NCI-H146 (cell line): ENCODE measurements around the gene COL6A2.

ENCODE experiments used
- DNase-seq: peaks from one replicate; lab custom pipeline; 2025; lab: John Stamatoyannopoulos, UW

COL6A2 gene

DNA sequence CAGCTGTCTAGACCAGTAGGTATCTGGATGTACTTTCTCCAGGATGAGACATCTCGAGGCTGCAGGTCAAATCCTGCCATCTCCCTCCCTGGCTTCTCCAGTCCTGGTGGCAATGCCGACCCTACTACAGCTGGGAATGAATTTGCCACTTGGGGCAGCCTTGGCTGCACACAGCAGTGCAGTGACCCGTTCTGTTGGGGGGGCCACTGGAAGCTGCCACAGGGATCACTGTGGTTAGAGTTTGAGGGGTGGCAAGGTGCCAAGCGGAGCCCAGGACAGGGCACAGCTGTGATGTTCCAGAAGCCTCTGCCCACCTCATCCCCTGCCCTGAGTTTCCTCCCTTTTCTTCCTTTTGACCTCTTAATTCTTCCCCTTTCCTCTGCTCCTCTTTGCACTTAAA, 17.1 kb downstream of the COL6A2 start:
- DNase-seq = no peak

DNA sequence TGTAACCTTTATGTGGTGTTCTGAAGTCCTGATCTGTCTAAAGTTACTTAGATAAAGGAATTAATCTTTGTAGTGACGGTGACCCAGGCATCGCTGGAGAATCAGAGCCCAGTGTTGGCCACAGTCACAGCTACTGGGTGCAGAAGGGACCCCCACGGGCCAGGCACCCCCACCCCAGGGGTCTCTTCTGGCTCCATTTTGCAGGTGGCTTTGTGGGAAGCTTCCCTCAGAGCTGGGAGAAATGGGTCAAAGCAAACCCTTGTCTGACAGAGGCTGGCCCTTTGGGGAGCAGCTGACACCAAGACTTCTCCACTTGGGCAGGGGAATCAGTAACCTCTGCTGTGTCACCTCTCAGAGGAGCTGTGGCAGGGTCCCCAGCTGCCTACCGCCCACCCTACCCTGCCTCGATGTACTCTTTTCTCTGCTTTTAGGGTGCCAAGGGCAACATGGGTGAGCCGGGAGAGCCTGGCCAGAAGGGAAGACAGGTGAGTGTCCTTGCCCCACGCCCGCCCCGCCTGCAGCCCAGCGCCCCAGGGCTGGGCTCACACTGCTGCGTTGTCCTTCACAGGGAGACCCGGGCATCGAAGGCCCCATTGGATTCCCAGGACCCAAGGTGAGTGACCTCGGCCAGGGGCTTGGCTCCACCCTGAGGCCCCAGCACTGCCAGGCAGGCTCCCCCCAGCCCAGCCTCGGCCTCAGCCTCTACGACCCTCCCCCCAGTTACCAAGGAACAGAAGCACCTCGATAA, 17.7 kb downstream of the COL6A2 start:
- no peak for DNase-seq

DNA sequence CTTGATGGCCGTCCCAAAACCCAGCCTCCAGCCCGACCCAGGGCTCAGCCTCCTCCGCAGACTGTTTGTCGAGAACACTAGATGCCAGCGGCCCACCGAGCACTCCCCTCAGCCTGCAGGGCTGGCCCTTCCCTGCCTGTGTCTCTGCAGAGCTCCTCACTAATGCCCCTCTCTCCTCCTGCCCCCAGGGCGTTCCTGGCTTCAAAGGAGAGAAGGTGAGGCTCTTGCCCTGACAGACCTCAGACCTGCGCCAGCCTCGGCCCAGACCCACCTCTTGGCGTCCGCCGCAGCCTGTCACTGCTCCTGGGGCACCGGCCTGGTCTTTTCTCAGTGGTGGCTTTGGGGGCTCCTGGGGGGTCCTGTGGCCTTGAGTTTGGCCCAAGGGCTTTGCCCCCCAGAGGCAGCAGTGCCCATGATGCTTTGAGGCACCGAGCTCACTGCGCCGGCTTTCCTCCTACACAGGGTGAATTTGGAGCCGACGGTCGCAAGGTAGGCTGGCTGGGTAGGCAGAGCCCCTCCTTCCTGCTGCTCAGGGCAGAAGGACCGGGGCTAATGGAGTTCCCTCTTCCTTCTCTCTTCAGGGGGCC, 18.4 kb downstream of the COL6A2 start:
- DNase-seq = no peak

DNA sequence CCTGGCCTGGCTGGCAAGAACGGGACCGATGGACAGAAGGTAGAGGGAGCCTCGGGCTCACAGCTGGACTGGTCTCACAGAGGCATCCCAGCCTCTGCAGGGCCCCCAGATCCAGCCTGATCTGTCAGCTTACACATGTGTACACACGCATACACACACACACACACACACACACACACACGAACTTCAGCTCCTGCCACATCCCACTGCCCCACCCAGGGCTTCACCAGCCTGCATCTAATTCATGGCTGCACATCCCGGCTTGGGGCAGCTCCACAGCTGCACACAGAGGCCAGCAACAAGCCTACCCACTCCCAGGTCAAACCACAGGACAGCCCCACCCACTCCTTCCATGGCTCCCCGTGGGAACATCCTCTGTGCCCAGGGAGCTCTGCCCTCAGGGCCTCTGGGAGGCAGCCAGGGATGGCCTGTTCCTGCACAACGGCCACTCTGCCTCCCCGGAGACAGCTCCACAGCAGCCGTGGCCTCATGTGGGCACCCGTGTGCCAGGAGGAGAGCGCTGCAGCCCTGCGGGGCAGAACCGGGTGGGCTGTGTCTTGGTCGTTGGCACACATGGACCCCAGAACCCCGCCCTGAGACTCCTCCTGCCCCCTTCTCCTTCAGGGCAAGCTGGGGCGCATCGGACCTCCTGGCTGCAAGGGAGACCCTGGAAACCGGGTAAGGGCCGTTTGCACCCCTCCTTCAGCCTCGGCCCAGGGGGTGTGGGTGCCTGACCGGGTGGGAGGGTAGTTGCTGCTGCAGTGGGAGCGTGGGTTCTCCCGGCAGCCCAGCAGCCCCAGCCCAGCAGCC, 19.1 kb downstream of the COL6A2 start:
- no peak for DNase-seq

DNA sequence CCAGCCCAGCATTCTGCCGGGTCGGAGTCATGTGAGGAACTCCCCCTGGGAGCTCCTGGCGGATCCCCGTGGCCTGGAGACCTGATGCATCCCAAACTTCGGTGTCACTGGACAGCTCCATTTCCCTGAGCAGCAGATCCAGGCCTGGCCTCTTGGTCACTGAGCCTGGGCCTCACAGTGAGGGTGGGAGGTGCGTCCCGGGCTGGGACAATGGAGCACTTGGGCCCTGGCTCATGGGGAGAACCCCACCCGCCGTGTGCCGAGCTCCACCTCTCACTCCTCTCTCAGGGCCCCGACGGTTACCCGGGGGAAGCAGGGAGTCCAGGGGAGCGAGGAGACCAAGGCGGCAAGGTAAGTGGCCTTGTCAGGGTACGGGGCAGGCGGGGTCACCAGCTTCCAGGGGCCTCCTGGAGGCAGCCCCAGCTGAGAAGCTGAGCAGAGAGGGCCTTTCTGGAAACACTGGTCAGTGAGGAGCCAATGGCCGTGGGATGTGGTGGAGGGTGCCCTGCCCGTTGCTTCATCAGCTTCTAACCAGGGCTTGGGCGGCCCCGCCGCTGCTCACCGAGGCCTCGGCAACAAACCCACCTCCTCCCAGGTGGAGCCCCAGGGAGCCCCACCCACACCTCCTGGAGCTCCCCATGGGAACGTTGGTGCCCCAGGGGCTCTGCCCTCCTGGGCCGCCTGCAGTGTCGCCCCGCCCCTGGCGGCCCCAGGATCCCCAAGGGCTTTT, 19.8 kb downstream of the COL6A2 start:
- DNase-seq = no peak

DNA sequence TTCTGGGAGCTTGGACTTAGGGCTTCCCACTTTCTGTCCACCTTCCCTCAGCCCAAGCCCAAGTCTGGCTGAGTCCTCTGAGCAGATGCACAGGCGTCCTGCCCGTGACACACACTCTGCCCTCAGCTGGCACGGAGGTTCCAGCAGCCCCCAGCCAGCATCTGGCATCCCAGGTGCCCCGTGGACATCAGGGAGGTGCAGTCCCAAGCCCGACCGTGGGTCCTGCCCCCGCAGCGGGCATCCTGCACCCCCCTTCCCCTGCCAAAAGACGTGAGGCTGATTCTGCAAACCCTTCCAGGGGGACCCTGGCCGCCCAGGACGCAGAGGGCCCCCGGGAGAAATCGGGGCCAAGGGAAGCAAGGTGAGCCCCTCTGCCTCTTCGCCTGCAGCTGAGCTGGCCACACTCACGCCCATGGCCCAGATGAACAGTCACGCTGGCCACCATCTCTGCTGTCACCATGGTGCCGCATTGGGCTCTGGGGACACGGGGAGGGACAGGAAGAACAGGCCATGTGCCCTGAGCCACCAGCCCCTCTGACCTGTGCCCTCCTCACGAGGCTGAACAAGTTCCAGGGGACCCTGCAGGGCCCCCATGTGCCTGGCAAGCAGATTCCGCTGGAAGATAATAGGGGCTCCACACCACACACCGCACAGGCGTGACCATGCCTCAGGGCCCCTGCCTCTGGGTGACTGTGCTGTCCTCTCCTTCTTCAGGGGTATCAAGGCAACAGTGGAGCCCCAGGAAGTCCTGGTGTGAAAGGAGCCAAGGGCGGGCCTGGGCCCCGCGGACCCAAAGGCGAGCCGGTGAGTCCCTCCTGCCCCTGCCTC, 20.6 kb downstream of the COL6A2 start:
- DNase-seq = no peak

DNA sequence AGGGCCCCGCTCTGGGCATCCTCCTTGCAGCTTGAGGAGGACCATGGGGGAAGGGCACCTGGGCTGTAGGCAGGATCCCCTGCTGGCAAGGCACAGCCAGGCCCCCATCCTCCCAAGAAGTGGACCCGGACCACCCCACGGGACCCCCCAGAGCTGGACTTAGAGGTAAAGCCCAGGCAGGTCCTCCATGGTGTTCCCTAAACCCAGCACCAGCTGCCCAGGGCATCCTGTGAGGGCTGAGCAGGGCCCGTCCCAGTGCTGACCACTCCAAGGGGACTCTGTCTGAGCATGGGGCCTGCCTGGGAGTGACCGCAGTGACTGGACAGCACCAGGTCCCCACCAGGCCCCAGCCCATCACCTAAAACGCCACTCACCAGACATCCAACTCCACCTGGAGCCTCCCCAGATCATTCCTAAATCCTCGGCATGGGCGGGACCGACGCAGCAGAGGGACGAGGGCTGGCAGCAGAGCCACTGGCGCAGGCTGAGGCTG, 21.3 kb downstream of the COL6A2 start:
- DNase-seq = no peak

DNA sequence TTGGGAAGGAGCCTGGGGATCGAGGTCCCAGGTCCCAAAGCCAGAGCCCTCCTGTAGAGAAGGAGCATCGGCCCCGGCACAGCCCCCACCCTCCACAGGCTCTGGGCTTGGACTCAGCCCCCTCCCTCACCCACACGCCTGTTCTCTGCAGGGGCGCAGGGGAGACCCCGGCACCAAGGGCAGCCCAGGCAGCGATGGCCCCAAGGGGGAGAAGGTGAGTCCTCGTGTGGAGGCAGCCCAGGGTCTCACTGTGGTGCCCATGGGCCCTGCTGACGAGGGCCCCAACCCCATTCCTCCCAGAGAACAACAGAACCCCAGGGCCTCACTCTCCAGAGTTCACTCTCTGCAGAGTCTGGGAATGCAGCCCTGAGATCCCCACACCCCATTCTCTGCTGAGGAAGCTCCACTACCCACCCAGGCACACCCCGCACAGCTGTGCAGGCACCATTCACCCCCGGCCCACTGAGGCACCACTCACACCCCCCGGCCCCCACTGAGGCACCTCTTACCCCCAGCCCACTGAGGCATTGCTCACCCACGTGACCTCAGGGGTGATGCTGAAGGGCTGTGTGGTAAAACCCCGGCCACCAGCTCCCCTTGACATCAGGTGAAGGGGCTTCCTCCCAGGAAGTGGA, 21.8 kb downstream of the COL6A2 start:
- DNase-seq = no peak

DNA sequence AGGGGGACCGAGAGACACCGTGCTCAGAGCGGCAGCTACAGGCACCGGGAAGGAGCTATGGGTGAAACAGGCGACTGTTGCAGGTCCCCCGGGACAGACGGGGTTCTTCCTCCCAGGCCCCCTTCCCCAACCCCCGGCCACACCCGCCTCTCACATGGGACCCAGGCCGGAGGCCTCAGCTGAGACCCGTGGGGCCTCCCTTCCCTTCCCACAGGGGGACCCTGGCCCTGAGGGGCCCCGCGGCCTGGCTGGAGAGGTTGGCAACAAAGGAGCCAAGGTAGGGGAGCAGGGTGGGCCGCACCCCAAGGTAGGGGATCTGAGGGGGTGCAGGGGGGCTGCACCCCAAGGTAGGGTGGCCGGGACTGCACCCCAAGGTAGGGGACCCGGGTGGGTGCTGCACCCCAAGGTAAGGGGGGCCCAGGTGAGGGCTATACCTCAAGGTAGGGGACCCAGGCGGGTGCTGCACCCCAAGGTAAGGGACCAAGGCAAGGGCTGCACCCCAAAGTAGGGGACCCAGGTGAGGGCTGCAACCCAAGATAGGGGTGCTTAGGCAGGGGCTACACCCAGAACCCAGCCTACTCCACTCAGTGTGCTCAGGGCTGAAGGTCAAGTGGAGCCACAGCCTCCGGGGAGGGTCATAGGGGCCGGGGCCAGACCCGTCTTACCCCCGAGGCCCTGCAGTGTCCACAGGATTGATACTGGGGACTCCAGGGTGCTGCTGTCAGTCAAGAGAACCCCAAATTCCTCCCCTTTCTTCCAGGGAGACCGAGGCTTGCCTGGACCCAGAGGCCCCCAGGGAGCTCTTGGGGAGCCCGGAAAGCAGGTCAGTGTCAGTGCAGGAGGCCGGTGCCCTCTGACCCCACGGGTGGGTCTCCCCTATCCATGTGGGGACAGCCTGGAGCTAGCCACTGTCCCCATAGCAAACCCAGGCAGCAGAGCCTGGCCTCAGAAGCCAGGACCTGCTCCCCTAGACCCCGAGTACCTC, 22.7 kb downstream of the COL6A2 start:
- DNase-seq = no peak

DNA sequence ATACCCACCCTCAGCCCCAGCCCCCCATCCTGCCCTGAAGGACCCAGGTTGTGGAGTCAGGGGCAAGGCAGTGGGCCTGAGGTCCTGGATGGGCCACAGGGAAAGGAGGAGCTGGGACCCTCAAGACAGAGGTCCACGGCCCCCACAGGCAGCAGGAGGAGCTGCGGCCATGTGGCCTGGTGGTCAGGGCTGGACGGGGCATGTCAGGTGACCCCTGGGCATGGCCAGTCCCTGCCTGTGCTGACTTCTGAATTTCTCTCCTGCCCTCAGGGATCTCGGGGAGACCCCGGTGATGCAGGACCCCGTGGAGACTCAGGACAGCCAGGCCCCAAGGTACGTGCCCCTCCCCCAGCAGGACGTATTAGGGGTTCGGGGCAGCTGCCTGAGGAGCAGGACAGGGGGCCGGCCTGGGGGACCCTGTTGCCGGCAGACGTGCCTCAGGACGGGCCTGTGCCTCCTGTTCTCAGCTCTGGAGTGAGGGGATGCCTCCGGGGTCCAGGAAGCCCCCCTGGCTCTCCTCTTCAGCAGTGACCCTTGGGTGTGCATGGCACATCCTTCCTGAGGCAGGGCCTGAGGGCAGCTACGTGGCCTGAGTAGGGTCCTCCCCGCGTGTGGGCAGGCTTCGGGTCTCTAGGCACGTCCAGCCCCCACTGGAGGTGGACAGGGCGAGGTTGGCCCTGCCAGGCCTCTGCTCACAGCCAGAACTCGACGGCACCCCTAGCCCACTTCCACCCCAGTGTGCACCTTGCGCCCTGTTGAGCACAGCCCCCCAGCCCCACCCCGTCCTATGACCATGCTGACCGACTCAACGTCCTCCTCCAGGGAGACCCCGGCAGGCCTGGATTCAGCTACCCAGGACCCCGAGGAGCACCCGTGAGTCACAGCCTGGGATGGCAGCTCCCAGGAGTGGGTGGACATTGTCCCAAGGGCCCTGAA, 23.6 kb downstream of the COL6A2 start:
- DNase-seq = no peak

DNA sequence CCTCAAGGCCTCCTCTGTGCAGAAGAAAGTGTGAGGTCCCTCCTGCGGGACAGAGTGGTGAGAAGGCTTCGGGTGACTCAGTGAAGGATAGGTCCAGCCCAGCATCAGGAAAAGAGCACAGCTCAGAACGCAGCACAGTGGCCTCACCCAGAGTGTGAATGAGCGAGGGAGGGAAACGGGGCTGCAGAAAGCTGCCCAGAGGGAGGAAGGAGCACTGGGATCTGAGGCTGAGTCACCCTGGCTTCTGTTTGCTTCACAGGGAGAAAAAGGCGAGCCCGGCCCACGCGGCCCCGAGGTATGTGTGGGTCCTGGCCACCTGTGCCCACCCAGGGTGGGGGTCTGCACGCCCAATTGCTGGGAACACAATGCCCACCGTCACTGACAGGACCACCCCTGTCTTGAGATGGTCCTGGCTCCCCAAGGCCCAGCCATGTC, 24.3 kb downstream of the COL6A2 start:
- DNase-seq = no peak

DNA sequence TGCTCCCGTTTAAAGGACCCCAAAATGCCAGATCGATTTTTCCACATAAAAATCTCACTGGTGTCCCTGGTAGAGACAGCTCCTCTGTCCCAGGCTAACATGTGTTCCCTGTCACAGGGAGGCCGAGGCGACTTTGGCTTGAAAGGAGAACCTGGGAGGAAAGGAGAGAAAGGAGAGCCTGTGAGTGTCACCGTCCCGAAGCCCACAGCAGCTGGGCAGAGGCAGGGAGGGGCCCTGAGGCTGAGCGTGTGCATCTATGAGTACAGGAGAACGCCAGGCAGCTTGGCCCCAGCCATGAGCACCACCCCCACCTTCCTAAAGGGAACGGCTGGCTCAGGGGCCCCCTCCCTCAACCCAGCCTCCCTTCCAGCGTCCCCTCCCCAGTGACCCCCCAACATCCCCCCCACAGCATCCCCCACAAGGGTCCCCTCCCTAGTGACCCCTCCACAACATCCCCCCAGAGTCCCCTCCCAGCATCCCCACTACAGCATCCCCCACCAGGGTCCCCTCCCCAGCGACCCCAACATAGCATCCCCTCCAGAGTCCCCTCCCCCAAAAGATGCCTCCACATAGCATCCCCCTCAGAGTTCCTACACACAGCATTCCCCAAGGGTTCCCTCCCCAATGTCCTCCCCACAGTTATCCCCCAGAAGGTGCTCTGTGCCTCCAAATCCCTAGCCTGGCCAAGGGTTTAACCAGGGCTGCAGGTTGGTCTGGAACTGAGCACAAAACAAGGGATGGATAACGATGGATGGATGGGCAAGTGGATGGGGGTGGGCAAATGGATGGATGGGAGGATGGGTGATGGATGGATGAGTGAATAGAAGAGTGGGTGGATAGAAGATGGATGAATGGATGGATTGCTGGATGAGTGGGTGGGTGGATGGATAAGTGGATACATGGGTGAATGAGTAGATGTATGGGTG, 25.1 kb downstream of the COL6A2 start:
- DNase-seq = no peak

DNA sequence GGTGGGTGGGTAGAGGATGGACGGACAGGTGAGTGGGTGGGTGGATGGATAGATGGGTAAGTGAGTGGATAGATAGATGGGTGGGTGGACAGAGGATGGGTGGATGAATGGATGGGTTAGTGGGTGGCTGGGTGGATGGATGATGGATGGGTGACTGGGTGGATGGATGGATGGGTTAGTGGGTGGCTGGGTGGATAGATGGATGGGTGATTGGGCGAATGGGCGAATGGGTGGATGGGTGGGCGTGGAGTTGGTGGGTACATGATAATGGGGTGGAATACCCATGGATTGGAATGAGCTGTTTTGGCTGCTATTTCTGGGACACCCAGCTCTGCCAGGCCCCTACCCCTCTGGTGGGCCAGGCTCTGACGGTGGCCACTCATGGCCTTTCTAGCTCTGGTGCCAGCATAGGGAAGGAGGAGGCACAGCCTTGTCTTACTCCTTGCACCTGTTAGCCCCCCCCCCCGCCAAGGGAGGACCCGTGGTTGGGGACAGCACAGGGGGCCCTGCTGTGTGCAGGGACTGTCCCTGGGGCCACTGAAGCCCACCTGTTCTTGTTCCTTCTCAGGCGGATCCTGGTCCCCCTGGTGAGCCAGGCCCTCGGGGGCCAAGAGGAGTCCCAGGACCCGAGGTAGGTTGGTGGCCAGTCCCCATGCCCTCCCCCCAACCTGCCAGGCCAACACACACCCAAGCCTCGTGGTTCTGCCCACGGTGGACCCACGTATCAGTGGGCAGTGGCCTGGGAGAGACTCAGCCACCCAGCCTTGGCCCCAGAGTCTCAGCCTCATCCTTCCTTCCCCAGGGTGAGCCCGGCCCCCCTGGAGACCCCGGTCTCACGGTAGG, 26.4 kb downstream of the COL6A2 start:
- no peak for DNase-seq

DNA sequence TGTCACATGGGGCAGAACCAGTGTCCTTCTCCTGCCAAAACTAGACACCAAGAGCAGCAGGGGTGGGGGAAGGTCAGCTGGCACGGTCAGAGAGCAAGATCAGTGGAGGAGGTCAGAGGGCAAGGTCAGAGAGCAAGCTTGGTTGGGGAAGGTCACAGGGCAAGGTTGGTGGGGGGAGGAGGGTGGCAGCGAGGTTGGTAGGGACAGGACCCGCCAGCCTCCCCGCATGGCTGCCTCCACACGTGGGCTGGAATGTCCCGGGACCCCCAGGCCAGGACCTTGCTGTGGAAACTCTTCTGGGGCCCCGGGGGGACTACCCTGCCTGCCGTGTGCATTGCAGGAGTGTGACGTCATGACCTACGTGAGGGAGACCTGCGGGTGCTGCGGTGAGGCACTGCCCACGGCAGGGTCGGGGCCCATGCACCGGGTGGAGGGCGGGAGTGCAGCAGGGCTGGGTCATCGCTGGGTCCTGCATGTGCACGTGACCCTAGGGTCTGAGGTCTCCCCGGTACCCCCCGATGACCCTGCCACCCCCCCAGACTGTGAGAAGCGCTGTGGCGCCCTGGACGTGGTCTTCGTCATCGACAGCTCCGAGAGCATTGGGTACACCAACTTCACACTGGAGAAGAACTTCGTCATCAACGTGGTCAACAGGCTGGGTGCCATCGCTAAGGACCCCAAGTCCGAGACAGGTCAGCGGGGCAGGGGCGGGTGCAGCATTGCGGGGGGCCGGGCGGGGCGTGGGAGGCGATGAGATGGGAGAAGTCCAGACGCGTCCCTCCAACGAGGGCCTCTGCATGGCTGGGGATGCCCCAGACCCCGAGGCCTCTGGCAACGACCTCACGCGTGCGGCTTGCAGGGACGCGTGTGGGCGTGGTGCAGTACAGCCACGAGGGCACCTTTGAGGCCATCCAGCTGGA, 27.3 kb downstream of the COL6A2 start:
- DNase-seq = no peak

DNA sequence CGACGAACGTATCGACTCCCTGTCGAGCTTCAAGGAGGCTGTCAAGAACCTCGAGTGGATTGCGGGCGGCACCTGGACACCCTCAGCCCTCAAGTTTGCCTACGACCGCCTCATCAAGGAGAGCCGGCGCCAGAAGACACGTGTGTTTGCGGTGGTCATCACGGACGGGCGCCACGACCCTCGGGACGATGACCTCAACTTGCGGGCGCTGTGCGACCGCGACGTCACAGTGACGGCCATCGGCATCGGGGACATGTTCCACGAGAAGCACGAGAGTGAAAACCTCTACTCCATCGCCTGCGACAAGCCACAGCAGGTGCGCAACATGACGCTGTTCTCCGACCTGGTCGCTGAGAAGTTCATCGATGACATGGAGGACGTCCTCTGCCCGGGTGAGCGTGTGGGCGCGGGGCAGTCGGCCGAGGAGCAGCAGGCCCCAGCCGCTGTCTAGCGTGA, 28.0 kb downstream of the COL6A2 start:
- no peak for DNase-seq
